ENCODE measurements around the gene BIRC7. TPM values are rescaled to one million over a fixed set of nuclear protein-coding genes. Genes with fewer than 3 reads are reported as not detected.

BIRC7 gene
- total and polyA plus RNA-seq, 2 donors (not counting 3 experiments of a cell fraction or from before 2014, with no cell fraction given): not detected

DNA sequence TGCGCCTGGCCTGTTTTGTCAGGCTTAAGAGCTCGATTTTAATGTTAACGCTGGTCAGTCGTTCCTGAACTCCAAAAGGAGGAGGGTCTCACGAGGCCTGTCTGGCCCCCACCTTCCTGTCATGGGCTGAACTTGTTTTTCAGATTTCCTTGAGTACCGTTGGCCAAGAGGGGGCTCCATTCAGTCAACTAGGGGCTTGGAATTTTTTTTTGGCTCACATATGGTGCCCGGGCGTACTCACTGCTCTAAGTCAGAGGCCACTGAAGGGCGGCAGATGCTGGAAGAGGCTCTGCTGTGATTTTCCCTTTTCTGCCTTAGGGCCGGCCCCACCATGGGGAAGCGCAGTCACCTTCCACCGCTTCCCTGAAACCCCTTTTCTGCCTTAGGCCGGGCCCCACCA is 6.9 kb upstream of the BIRC7 start:
- Histone ChIP-seq H3K4me2 (ENCODE audit: insufficient read depth, low read length) (no peak overlapping the region), H3K27ac (ENCODE audit: insufficient read depth, low read depth, low read length) (no peak overlapping the region), H2AFZ (ENCODE audit: low read depth, low read length) (no peak overlapping the region), H4K20me1 (replicated peaks; ENCODE audit: control insufficient read depth, extremely low read depth, insufficient read depth, low read length) (no peaks in the 10 kb centered on the region), H3K4me1 (ENCODE audit: control insufficient read depth, extremely low read depth, insufficient read depth, low read length) (no peaks in the 10 kb centered on the region), H3K9me1 (replicated peaks; ENCODE audit: control insufficient read depth, extremely low read depth, insufficient read depth, low read length) (no peaks in the 10 kb centered on the region), H3K4me3 (replicated peaks in 1 of 3; ENCODE audit: insufficient read depth in 1 of 3, low read depth in 1 of 3, low read length in 3 of 3) (no peak overlapping the region), H3K9ac (replicated peaks; ENCODE audit: extremely low read depth, insufficient read depth, low read length) (no peak overlapping the region), H3K36me3 (ENCODE audit: control insufficient read depth in 2 of 2, extremely low read depth in 1 of 2, insufficient read depth in 2 of 2, low read length in 2 of 2) (no peaks in the 10 kb centered on the region), H3K9me3 (replicated peaks; ENCODE audit: control insufficient read depth, insufficient read depth, low read length) (no peaks in the 10 kb centered on the region), H3K79me2 (ENCODE audit: control insufficient read depth, insufficient read depth, low read length) (no peaks in the 10 kb centered on the region), H3K27me3 (ENCODE audit: control insufficient read depth in 2 of 2, insufficient read depth in 2 of 2, low read length in 2 of 2) (peaks cover 0 to 10% of the 10 kb centered on the region in 2 experiments)
- ChIA-PET POLR2A (no interaction called here), CTCF (interaction anchor here (0.8 to 2.3 kb wide), 2 partner anchors 11 to 18 kb away, joined by 3 to 9 read pairs; no protein-coding TSS in a partner anchor)
- TF ChIP-seq POLR2AphosphoS5 (IDR thresholded peaks at IDR 0.05; ENCODE audit: insufficient read depth, low read depth, low read length) (no peak), FOS (IDR thresholded peaks at IDR 0.05; ENCODE audit: borderline replicate concordance, insufficient read depth, low read length) (no peak), MYC (IDR thresholded peaks at IDR 0.05; ENCODE audit: low read depth, low read length) (no peak), JUN (IDR thresholded peaks at IDR 0.05; ENCODE audit: borderline replicate concordance, insufficient read depth, insufficient read length, low read depth) (no peak), POLR2A (IDR thresholded peaks at IDR 0.05; ENCODE audit: low read depth, low read length) (no peak), GATA2 (IDR thresholded peaks at IDR 0.05; ENCODE audit: insufficient read depth, insufficient read length, low read depth, low read length) (no peak), EZH2 (IDR thresholded peaks at IDR 0.05; ENCODE audit: borderline replicate concordance, low read depth, low read length, severe bottlenecking) (no peak)
- TF ChIP-seq, protein P1, sequence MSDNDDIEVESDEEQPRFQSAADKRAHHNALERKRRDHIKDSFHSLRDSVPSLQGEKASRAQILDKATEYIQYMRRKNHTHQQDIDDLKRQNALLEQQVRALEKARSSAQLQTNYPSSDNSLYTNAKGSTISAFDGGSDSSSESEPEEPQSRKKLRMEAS (IDR thresholded peaks at IDR 0.05; ENCODE audit: insufficient read depth, insufficient read length): no peak
- TF ChIP-seq, protein P2, sequence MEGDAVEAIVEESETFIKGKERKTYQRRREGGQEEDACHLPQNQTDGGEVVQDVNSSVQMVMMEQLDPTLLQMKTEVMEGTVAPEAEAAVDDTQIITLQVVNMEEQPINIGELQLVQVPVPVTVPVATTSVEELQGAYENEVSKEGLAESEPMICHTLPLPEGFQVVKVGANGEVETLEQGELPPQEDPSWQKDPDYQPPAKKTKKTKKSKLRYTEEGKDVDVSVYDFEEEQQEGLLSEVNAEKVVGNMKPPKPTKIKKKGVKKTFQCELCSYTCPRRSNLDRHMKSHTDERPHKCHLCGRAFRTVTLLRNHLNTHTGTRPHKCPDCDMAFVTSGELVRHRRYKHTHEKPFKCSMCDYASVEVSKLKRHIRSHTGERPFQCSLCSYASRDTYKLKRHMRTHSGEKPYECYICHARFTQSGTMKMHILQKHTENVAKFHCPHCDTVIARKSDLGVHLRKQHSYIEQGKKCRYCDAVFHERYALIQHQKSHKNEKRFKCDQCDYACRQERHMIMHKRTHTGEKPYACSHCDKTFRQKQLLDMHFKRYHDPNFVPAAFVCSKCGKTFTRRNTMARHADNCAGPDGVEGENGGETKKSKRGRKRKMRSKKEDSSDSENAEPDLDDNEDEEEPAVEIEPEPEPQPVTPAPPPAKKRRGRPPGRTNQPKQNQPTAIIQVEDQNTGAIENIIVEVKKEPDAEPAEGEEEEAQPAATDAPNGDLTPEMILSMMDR (IDR thresholded peaks at IDR 0.05; ENCODE audit: extremely low read depth in 1 of 2, insufficient read depth in 1 of 2, low read depth in 1 of 2, low read length in 2 of 2): no peak
- no TSS peak for BruUV-seq (replicated peaks)
- intact Hi-C loops (cut with micrococcal nuclease): no loop called here
- dilution Hi-C loops (cut with MboI; ENCODE audit: extremely low pct_ligation_motif_present, low sequenced_read_pairs): no loop called here
- DNase-seq (ENCODE audit: low read depth, low spot score) (no peak), FAIRE-seq (no peak)

All from endothelial cell of umbilical vein (primary cell).